Activated CD8-positive, alpha-beta memory T cell treated with anti-CD3 and anti-CD28 coated beads for 48 hours (primary cell): ENCODE measurements around the gene IFITM10.

Experiments used
- DNase-seq, 3 experiments: peaks; one replicate each; pipeline ENCODE4 v3.0.0-alpha.2; 2020; ENCODE audit warnings: low read depth in 2 of 3, low spot score in 2 of 3

The IFITM10 gene

DNA sequence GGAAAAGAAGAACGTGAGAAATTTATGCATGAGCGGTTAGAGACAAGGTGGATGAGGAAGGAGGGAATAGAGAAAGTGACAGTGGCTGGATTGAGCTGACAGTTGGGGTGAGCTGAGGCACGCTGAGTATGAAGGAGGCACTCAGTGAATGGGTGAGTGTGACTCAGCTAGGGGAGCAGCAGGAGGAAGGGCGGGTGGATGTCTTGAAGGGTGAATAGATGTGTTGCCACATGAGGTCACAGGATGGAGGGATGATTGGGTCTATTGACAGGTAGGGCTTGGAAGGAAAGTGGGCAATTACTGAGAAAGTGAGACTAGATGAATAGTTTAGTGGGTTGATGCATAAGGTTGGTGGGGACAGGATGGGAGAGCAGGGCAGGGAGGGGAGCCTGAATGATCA is 8.0 kb downstream of the IFITM10 start:
- DNase-seq: no peak

DNA sequence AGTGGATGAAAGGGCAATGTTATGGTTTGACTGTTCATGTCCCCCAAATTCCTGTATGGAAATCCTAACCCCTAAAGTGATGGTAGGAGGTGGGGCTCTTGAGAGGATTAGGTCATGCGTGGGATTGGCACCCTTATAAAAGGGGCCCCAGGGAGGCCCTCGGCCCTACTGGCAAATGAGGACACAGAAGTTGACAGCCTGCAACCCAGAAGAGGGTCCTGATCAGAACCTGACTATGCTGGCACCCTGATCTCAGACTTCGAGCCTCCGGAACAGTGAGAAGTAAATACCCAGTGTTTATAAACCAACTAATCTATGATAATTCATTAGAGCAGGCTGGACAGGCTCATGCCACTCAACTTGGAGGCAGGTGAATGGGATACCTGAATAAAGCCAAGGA is 8.7 kb downstream of the IFITM10 start:
- DNase-seq: no peak

DNA sequence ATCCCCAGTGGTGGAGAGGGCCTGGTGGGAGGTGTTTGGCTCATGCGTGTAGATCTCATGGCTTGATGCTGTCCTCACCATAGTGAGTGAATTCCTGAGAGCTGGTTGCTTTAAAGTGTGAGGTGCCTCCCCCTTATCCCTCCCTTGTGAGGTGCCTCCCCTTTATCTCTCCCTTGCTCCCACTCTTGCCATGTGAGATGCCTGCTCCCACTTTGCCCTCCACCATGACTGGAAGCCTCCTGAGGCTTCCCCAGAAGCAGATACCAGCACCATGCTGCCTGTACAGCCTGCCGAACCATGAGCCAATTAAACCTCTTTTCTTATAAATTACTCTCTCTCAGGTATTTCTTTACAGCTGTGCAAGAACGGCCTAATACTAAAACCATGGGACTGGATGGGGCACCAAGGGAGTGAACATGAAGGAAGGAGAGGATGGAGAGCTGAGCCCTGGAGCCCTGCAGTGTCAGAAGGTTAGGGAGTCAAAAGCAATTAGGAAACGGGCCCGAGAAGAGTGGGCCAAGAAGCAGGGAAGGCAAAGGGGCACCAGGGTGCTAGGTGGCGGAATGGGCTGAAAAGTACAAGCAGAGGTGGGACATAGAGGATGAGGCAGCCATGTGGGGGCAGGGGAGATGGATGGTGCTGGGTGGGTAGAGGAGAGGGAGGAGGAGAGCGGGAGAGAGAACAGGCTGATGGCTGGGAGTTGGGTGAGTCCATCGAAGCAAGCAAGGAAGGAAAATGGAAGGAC is 9.4 kb downstream of the IFITM10 start:
- DNase-seq: no peak

DNA sequence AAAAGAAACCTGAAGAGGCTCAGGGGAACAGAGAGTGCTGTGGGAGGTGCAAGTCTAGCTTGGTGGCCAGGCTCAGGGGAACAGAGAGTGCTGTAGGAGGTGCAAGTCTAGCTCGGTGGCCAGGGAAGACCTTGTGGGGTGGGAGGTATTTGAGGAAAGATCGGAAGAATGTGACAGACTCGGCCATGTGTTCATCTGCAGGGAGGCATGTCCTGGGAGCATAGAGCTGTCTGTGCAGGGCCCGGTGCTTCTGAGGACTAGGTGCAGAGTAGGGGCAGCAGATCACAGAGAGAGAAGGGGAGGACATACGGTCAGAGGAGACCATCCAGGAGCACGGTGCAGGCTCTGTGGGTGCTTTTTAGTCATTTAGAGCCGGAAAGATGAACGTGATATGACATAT is 10.8 kb downstream of the IFITM10 start:
- DNase-seq: no peak

DNA sequence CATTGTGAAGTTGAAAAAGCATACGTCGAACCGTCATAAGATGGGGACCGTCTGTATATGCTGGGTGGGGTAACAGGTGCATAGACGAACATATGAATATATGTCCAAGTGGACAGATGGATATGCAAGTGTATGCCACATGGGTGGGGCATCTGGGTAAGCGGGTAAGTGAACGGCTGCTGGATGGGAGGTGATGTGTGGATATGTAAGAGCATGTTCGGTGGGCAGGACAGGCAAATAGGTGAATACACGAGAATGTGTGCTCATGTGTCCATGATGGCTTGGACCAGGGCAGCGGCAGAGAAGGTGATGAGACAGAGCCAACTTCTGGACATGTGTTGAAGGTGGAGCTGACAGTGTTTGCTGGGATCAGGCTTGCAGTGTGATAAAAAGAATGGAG is 12.0 kb downstream of the IFITM10 start:
- DNase-seq: no peak

DNA sequence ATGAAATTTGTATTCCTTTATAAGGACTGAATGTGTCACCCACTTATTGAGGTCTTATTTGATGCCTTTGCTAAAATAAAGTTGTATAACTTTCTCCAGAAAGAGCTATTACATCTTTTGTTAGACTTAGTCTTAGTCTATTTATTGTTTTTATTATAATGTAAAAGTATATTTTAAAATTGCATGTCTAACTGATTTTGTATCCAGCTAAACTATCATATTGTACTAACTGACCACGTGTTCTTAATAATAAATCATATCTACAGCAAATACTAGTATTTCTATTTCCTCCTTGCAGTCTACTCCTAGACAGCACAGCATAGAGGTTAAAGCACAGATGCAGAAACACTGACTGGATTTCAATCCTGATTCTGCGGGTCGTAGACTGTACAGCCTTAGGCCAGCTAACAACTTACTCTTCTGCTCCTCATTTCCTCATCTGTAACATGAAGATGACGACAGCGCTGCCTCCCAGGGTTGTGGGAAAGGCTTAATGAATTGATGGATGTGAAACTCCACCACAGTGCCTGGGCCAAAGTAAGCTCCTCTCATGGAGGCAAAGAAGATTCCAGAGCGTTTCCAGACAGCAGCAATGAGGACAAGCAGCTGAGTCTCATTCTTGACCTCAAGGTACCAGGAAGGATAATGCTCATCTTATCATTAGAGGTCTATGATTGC is 13.2 kb downstream of the IFITM10 start:
- no peak for DNase-seq

DNA sequence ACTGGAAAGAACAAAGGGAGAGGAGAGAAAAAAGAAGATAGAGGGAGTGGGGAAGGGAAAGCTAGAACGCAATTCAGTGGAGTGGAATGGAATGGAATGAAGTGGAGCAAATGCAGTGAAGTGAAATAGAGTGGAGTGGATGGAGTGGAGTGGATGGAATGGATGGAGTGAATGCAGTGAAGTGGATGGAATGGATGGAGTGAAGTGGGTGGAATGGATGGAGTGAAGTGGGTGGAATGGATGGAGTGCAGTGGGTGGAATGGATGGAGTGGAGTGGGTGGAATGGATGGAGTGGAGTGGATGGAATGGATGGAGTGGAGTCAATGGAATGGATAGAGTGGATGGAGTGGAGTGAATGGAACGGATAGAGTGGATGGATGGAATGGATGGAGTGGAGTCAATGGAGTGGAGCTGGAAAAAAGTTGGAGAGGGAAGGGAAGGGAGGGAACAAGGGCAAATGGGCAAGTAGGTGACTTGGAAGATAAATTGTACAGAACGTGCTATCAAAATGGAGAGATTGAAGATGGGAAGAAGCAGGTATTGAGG is 13.9 kb downstream of the IFITM10 start:
- DNase-seq: no peak

DNA sequence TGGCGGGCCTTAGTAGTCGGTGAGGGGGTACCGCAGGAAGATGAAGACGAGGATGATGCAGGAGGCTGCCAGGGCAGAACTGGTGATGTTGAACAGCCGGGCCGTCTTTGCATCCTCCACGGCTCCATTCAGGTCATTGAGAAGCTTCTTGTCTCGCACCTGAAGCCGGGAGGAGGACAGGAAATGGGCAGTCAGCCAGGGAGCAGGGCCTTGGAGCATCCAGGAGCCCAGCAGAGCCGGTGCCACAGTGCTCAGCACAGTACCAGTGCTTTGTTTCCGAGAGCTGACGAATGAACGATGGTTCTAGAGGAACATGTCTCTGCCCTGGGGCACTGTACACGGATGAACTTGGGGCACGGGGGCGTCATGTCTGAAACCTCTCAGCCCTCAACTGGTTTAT is 15.1 kb downstream of the IFITM10 start:
- DNase-seq: no peak

DNA sequence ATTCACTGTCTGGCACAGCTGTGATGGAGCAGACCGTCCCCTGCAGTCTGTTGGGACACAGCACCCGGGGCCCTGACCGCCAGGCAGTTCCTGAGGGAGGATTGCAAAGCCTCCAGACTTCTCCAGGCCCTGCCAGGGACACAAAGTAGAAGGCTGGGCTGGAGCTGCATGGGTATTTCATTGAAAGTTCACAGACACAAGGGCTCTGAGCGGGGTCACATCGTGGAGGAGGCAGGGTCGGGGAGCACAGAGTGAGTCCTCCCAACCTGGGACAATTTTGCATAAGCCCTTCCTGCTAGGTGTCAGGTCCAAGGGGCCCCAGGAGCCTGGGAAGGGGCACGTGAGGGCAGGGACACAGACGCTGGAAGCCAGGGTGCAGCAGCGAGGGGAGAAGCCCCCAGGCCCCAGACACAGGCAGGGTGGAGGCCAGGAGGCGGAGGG is 15.7 kb downstream of the IFITM10 start:
- DNase-seq: no peak

DNA sequence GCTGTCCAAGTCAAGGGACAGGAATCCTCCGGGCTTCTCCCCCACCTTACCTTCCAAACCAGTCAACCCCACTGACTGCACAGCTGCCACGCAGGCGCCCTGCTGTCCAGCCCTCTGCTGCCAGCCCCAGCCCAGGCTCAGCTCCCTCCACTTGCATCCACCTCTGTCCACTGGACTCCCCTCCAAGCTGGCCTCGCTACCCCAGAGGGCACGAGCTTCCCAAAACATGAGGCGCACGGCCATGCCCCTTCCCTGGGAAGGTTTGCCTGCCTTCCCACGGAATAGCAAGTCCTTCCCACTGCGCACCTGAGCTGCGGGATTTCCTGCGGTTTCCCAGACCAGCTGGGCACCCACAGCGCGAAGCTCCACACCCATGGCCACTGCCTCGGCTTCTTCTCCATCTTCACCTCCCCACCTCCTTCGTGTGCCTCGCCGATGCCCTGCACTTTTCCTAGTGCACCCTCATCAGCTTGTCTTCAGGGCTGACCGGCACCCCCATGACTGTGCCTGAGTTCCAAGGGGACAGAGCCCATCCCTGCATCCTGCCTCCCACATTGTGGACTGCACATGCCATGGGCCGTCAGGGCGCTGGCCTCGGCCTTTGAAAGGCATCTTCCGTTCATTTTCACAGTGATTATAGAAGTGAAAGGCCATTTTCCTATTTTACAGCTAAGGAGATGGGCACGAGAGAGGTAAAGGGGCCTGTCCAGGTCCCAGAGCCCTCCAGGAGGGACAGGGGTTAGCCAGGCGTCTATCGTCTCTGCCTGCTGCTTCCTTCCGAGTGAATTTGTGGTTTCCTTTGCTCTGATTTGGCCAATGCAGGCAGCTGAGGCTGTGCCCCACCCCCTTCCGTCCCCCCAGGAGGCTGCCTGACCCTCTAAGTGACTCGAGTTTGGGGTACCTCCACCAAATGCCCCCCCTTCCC is 16.4 kb downstream of the IFITM10 start:
- DNase-seq: no peak

DNA sequence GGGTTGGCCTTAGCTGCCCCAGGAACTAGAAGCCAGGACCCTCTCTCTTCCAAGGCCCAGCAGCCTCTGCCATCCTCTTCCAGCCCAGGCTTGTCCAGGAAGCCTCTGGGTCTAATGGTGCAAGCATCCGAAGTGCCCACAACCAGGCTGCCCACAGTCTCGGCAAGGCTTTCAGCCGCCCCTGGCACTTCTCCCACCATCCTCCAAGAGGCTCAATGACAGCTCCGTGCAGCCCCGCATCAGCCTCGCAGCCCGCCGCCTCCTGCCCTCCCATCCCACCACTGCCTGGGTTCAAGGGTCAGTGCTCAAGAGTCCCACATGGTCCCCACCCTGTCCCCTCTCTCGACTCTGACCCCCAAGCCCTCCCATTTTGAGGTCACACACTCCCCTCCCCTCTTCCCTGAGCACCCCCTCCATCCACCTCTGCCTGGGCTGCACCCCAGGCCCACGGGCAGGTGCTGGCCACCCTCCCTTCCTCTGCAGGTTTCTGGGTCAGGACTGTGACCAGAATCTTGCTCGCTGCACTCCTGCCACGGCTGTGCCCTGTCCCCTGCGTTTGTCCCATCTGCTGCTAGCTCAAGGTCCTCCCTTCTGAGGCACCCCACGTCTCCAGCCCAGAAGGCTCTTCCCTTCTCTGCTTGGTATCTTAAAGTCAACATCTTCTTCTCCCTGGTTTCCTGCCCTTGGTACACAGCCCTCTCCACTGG is 17.2 kb downstream of the IFITM10 start:
- no peak for DNase-seq

DNA sequence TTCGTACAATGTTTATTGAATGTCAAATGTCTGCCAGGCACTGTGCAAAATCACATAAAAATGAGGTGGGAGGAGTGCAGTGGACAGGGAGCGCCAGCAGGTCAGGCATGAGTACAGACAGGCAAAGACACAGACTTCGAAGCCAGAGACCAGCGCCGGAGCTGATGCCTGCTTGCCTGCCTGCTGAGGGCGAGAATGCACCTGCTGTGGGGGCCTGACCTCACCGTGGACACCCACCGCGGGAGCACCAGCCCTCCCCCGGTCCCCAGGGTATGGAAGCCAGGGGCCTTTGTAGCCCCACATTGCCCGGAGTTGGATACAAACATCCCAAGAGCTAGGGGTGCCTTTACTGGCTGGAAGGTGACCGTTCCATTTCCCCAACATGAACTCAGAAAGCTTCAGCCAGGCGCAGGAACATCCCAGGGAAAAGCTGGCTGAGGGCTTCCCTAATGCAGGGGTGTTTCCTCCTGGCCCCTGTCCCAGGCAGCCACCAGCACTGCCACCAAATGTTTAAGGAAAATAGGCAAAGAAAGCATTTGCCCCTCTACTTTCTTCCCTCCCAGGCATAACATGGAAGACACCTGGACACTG is 17.9 kb downstream of the IFITM10 start:
- DNase-seq: no peak

DNA sequence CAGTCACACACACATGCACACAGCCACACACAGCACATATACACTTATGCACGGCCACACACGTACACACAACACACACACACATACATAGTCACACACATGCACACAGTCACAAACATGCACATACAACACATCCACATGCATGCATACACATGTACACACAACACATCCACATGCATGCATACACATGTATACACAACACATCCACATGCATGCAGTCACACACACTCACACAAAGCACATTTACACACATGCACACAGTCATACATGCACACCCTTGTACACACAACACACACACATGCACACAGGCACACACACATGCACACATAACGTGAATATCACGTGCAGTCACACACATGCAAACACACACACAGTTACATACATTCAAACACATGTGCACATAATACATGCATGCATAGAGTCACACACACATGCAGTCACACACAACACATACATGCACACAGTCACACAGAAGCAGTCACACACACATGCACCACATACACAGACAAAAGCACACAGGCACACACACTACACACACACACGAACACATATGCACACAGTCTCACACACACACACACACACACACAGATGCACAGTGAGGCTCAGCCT is 18.8 kb downstream of the IFITM10 start:
- no peak for DNase-seq

DNA sequence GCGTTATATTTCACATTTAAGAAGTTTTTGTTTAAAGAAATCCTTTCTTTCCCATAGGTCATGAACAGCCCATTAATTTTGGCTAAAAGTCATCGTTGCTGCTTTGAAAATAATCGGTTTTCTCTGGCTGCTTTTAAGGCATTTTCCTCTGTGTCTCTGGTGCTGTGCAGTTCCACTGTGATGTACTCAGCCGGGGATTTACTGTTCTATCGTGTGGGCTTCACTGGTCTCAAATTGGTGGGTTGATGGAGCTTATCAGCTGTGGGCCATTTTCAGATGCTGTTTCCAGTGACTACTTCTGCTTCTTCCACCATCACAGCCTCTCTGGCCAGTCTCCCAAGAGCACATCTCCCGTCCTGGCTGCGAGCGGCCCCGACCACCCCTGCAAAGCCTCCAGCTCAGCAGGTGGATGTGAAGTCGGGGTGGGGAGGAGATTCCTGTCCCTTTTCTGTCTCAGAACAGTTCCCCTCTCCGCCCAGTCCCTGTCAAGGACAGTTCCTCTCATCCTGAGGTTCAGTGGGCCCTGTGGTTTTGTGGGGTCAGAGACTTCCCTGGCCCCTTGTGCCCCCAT is 20.3 kb downstream of the IFITM10 start:
- no peak for DNase-seq

DNA sequence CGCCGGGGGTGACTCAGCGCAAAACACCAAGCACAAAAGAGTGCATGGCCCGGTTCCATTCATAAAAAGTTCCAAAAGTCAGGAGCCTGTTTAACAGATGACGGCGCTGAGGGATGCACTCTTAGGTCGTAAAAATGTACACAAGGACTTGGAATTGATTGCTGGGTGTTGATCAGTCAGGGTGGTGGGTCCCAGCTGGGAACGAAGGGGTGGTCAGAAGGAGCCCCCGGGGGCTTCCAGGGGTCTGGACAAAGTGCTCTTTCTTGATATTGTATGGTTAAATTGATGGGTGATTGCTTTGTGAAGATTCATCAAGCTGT is 20.7 kb downstream of the IFITM10 start:
- DNase-seq: no peak

DNA sequence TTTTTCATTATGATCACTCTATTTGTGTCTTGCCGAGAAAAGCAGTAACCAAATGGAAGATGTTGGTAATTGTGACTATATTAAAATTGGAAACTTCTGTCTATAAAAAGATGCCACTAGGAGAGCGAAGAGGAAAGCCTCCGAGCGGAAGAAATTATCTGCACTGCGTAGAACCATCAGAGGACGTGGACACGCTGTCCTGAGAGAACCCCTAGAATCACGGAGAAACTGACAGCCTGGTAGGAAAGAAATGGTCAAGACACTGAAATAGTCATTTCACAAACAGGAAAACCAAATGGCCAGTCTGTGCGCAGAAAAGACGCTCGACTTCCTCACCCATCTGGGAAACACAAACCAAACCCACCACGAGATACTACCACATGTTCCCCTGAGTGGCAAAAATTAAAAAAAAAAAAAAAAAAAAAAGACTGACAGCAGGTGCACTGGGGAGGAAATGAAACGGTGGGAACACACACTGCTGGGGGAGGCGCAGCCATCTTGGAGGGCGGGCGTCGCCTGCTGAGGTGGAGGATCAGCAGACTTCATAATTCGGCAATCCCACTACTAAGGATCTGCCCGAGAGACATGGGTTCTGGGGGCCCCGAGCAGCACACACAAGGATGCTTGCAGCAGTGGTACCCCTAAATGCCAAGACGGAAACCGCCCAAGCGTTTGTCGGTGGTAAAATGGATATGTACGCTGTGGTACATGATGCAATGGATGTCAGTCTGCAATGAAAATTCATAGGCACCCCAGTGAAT is 21.3 kb downstream of the IFITM10 start:
- DNase-seq: no peak

DNA sequence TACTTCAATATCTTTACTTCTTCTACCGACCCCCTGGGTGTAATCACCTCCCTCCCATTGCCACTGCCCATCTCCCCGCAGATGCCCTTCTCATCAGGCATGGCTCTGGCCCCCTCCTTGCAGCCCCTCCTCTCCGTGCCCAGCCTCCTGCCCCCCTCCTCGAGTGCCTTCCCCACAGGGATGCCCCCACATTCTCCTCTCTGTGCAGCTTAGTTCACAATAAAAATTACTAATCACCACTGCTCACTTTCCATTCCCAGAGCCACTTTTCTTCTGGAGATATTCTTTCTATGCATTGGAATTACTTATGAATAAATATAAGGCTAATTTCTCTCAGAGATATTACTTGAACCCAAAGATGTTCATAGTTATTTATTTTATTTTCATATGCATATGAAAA is 22.1 kb downstream of the IFITM10 start:
- DNase-seq: no peak

DNA sequence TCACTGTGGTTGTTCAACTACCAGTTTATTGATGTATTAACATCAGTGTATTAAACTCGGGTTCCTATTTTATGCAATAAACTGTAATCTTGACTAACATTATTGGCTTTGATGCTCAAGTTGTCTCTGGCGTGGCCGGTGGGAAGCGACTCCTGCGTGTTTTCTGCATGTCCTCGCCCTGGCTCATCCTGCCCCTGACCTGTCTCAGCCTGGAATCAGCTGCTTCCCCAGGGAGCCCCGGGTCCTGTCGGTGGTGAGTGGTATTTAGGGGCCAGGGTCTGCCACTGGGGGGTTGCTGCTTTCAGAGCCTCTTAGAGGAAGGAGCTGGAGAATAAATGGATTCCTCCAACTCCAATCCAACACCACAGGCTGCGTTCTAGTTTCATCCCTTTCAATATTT is 22.5 kb downstream of the IFITM10 start:
- no peak for DNase-seq

DNA sequence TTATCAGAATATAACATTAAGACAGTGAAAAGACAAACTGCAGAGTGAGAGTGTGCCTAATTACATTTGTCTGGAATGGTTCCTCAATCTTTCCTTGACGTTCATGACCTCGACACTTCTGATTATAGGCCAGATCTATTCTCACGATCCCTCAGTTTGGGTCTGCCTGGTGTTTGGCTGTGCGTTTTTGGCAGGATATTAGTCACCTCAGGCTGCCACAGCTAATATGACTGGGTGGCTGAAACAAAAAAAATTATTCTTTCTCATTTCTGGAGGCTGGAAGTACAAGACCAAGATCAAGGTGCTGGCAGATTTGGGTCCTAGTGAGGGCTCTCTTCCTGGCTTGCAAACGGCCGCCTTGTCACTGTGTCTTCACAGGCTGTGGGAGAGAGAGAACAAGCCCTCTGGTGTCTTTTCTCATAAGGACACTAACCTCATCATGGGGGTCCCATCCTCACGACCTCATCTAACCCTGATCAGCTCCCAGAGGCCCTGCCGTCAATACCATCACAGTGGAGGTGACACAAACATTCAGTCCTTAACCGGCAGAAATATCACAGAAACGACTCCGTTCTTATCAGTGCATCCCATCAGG is 23.2 kb downstream of the IFITM10 start:
- no peak for DNase-seq
